Measurements from ENCODE around the gene PEX6. TPM values are rescaled to one million over a fixed set of nuclear protein-coding genes. Genes with fewer than 3 reads are reported as not detected.
"Not testable (repeated sequence)": the region's sequence is repeated elsewhere in the genome, so short reads cannot be mapped to it uniquely, and the experiment has no call there.

Gene PEX6
- total RNA-seq, 1 experiment from 2014 or later: 25.1 TPM

- peaks cover 47% of the 10 kb centered on the region for H3K36me3 ChIP-seq
Measured at GRCh38 chr6:42941356-42941755, 37.6 kb downstream of the PEX6 start.

GRCh38 chr6:42940493-42941045, 38.4 kb downstream of the PEX6 start:
- no peaks in the 10 kb centered on the region for H3K4me1 ChIP-seq (replicated peaks)
- H3K4me3 ChIP-seq: no peak overlapping the region
- DNase-seq (ENCODE audit: low read depth in 1 of 2, low spot score in 2 of 2): no peak
- no peaks in the 10 kb centered on the region for H3K27me3 ChIP-seq (replicated peaks)
- peaks cover 55% of the 10 kb centered on the region for H3K36me3 ChIP-seq
- H3K9me3 ChIP-seq (replicated peaks): no peaks in the 10 kb centered on the region
- no peak overlapping the region for H3K27ac ChIP-seq

More at GRCh38 chr6:42941356-42941755, 37.6 kb downstream of the PEX6 start:
- not testable (repeated sequence) for DNase-seq (ENCODE audit: low read depth in 1 of 2, low spot score in 2 of 2); H3K27me3 ChIP-seq (replicated peaks); H3K27ac ChIP-seq; H3K9me3 ChIP-seq (replicated peaks); H3K4me3 ChIP-seq; H3K4me1 ChIP-seq (replicated peaks)

- no peak overlapping the region for H3K27ac ChIP-seq
- no peaks in the 10 kb centered on the region for H3K9me3 ChIP-seq (replicated peaks)
- H3K36me3 ChIP-seq: peaks cover 61% of the 10 kb centered on the region
- DNase-seq (ENCODE audit: low read depth in 1 of 2, low spot score in 2 of 2): no peak
- H3K4me1 ChIP-seq (replicated peaks): no peaks in the 10 kb centered on the region
- H3K27me3 ChIP-seq (replicated peaks): no peaks in the 10 kb centered on the region
- H3K4me3 ChIP-seq: no peak overlapping the region
Measured at GRCh38 chr6:42939810-42940167, 39.2 kb downstream of the PEX6 start.

- peaks cover 65% of the 10 kb centered on the region for H3K36me3 ChIP-seq
- H3K27ac ChIP-seq: no peak overlapping the region
- no peaks in the 10 kb centered on the region for H3K27me3 ChIP-seq (replicated peaks)
- no peak for DNase-seq (ENCODE audit: low read depth in 1 of 2, low spot score in 2 of 2)
- H3K4me3 ChIP-seq: no peak overlapping the region
- H3K9me3 ChIP-seq (replicated peaks): no peaks in the 10 kb centered on the region
- no peaks in the 10 kb centered on the region for H3K4me1 ChIP-seq (replicated peaks)
Measured at GRCh38 chr6:42938987-42939809, 39.8 kb downstream of the PEX6 start.

- H3K36me3 ChIP-seq: peaks cover 67% of the 10 kb centered on the region
- no peaks in the 10 kb centered on the region for H3K4me1 ChIP-seq (replicated peaks)
- no peak for DNase-seq (ENCODE audit: low read depth in 1 of 2, low spot score in 2 of 2)
- H3K9me3 ChIP-seq (replicated peaks): no peaks in the 10 kb centered on the region
- no peaks in the 10 kb centered on the region for H3K27me3 ChIP-seq (replicated peaks)
- H3K27ac ChIP-seq: no peak overlapping the region
- H3K4me3 ChIP-seq: no peak overlapping the region
Measured at GRCh38 chr6:42938428-42938796, 40.6 kb downstream of the PEX6 start.

- DNase-seq (ENCODE audit: low read depth in 1 of 2, low spot score in 2 of 2): no peak
- no peaks in the 10 kb centered on the region for H3K9me3 ChIP-seq (replicated peaks)
- H3K4me3 ChIP-seq: no peak overlapping the region
- H3K4me1 ChIP-seq (replicated peaks): no peaks in the 10 kb centered on the region
- H3K36me3 ChIP-seq: peaks cover 72% of the 10 kb centered on the region
- no peak overlapping the region for H3K27ac ChIP-seq
- no peaks in the 10 kb centered on the region for H3K27me3 ChIP-seq (replicated peaks)
Measured at GRCh38 chr6:42937548-42938427, 41.2 kb downstream of the PEX6 start.

- no peaks in the 10 kb centered on the region for H3K9me3 ChIP-seq (replicated peaks)
- H3K36me3 ChIP-seq: peaks cover 80% of the 10 kb centered on the region
- H3K4me1 ChIP-seq (replicated peaks): no peaks in the 10 kb centered on the region
- no peak for DNase-seq (ENCODE audit: low read depth in 1 of 2, low spot score in 2 of 2)
- no peak overlapping the region for H3K27ac ChIP-seq
- H3K4me3 ChIP-seq: no peak overlapping the region
- no peaks in the 10 kb centered on the region for H3K27me3 ChIP-seq (replicated peaks)
Measured at GRCh38 chr6:42936398-42936797, 42.6 kb downstream of the PEX6 start.

GRCh38 chr6:42935322-42935721, 43.7 kb downstream of the PEX6 start:
- no peak overlapping the region for H3K27ac ChIP-seq

GRCh38 chr6:42933205-42933604, 45.8 kb downstream of the PEX6 start:
- Histone ChIP-seq H3K4me3 (no peak overlapping the region), H3K4me1 (replicated peaks) (peaks cover 14% of the 10 kb centered on the region), H3K27ac (no peak overlapping the region), H3K9me3 (replicated peaks) (no peaks in the 10 kb centered on the region), H3K36me3 (peaks cover 64% of the 10 kb centered on the region), H3K27me3 (replicated peaks) (no peaks in the 10 kb centered on the region)
- DNase-seq (ENCODE audit: low read depth in 1 of 2, low spot score in 2 of 2): no peak

More at GRCh38 chr6:42935322-42935721, 43.7 kb downstream of the PEX6 start:
- H3K36me3 ChIP-seq: peaks cover 79% of the 10 kb centered on the region
- peaks cover 8% of the 10 kb centered on the region; the same call in 1 of the 2 replicates for H3K4me1 ChIP-seq (replicated peaks)
- no peaks in the 10 kb centered on the region for H3K27me3 ChIP-seq (replicated peaks)
- no peak for DNase-seq (ENCODE audit: low read depth in 1 of 2, low spot score in 2 of 2)
- no peak overlapping the region for H3K4me3 ChIP-seq
- no peaks in the 10 kb centered on the region for H3K9me3 ChIP-seq (replicated peaks)

- Histone ChIP-seq H3K9me3 (replicated peaks) (no peaks in the 10 kb centered on the region), H3K27me3 (replicated peaks) (no peaks in the 10 kb centered on the region), H3K36me3 (peaks cover 58% of the 10 kb centered on the region), H3K4me1 (replicated peaks) (peaks cover 16% of the 10 kb centered on the region), H3K27ac (no peak overlapping the region), H3K4me3 (no peak overlapping the region)
- no peak for DNase-seq (ENCODE audit: low read depth in 1 of 2, low spot score in 2 of 2)
Measured at GRCh38 chr6:42932412-42932811, 46.6 kb downstream of the PEX6 start.

- Histone ChIP-seq H3K4me3 (peak overlapping the region; percentile 62), H3K9me3 (replicated peaks) (no peaks in the 10 kb centered on the region), H3K27ac (peak overlapping the region; percentile 79), H3K4me1 (replicated peaks) (peaks cover 16% of the 10 kb centered on the region), H3K27me3 (replicated peaks) (no peaks in the 10 kb centered on the region), H3K36me3 (peaks cover 35% of the 10 kb centered on the region)
- DNase-seq (ENCODE audit: low read depth in 1 of 2, low spot score in 2 of 2): peak in 1 of 2 experiments; percentile 71
Measured at GRCh38 chr6:42929821-42930360, 49.1 kb downstream of the PEX6 start.

- H3K27ac ChIP-seq: peak within 1 kb of the TSS; percentile 79
- H3K27me3 ChIP-seq (replicated peaks): no peaks in the 10 kb centered on the region
- no peaks in the 10 kb centered on the region for H3K9me3 ChIP-seq (replicated peaks)
- H3K4me1 ChIP-seq (replicated peaks): peaks cover 16% of the 10 kb centered on the region
- peaks cover 28% of the 10 kb centered on the region for H3K36me3 ChIP-seq
- DNase-seq (ENCODE audit: low read depth in 1 of 2, low spot score in 2 of 2): peak; percentile 97 to 98
- peak within 1 kb of the TSS; percentile 62 for H3K4me3 ChIP-seq
Measured at GRCh38 chr6:42928986-42929820, 49.8 kb downstream of the PEX6 start, which contains the start of gene CNPY3. CNPY3 (plus strand) TSS chr6:42929480; CDS start chr6:42929571, 91 bp downstream.

Measured in SJSA1 (cell line).